PFSK-1 (cell line): ENCODE data around the gene VAMP7.

ENCODE experiments used
- FOXP2 ChIP-seq: optimal IDR thresholded peaks from 2 replicates; pipeline ENCODE3; 2011; ENCODE audit warnings: borderline replicate concordance, control low read depth, inconsistent platforms; ENCODE audit not compliant: insufficient read depth; ENCODE audit errors: extremely low read length, extremely low read depth
- POLR2AphosphoS5 ChIP-seq: IDR thresholded peaks from 2 replicates; pipeline ENCODE4 v1.6.1; 2012; ENCODE audit warnings: low read depth, mild to moderate bottlenecking, control low read depth, low read length, moderate library complexity
- REST ChIP-seq, 2 experiments: IDR thresholded peaks; 2 replicates each; pipeline versions ENCODE4 v1.6.1 to v1.8.0; 2011 to 2012; ENCODE audit warnings: low read depth in 2 of 2, low read length in 2 of 2, control low read depth in 1 of 2, inconsistent platforms in 1 of 2, mild to moderate bottlenecking in 1 of 2, moderate library complexity in 1 of 2; ENCODE audit not compliant: insufficient read depth in 1 of 2
- SIN3A ChIP-seq: IDR thresholded peaks from 2 replicates; pipeline ENCODE4 v1.6.1; 2012; ENCODE audit warnings: mild to moderate bottlenecking, low read length, moderate library complexity, borderline replicate concordance; ENCODE audit not compliant: insufficient read depth
- TAF1 ChIP-seq: IDR thresholded peaks from 2 replicates; pipeline ENCODE4 v1.6.1; 2012; ENCODE audit warnings: low read length, control low read depth, borderline replicate concordance; ENCODE audit not compliant: insufficient read depth

Gene VAMP7

GRCh38 chrX:155900765-155901164 is 19.6 kb downstream of the VAMP7 start:
- TF ChIP-seq REST (IDR thresholded peaks at IDR 0.05; ENCODE audit: insufficient read depth in 1 of 2, low read depth in 2 of 2, low read length in 2 of 2) (no peak), FOXP2 (no peak), TAF1 (no peak), POLR2AphosphoS5 (no peak), SIN3A (no peak)

- TF ChIP-seq REST (IDR thresholded peaks at IDR 0.05; ENCODE audit: insufficient read depth in 1 of 2, low read depth in 2 of 2, low read length in 2 of 2) (no peak), POLR2AphosphoS5 (no peak), SIN3A (no peak), FOXP2 (no peak), TAF1 (no peak)
Measured at GRCh38 chrX:155923200-155923599, 42.1 kb downstream of the VAMP7 start.

- TF ChIP-seq SIN3A (no peak), FOXP2 (no peak), POLR2AphosphoS5 (no peak), TAF1 (no peak), REST (IDR thresholded peaks at IDR 0.05; ENCODE audit: insufficient read depth in 1 of 2, low read depth in 2 of 2, low read length in 2 of 2) (no peak)
Measured at GRCh38 chrX:155938132-155938531, 57.0 kb downstream of the VAMP7 start.

DNA sequence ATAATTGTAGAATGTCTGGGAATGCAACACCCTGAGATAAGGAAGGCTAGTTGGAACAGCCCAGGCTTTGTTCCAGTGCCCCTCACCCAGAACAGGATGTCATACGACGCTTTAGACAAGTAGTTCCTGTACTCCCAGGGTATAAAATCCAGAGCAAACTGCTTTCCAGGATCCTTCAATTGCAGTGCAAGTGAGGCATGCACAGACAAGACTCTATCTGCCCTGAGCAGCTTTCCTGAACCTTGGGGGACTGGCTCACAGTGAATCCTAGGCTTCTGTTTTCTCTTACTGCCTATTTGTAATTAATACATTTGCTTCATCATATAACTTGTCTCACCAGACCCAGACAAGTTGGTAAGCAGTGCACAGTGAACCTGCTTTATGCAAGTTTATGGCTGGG is 68.0 kb downstream of the VAMP7 start:
- TF ChIP-seq REST (IDR thresholded peaks at IDR 0.05; ENCODE audit: insufficient read depth in 1 of 2, low read depth in 2 of 2, low read length in 2 of 2) (no peak), TAF1 (no peak), SIN3A (no peak), POLR2AphosphoS5 (no peak), FOXP2 (no peak)
